GM12873 (cell line): ENCODE results near the gene PMEPA1.

Experiments
- CTCF ChIP-seq: IDR thresholded peaks from 2 replicates; pipeline ENCODE4 v1.5.1; 2012; ENCODE audit warnings: low read depth, mild to moderate bottlenecking, moderate library complexity, low read length, control low read depth; ENCODE audit not compliant: insufficient read depth; ENCODE audit errors: missing control alignments

Gene PMEPA1

GRCh38 chr20:57638173-57638894 lies 71.5 kb downstream of the PMEPA1 start:
- no peak for TF ChIP-seq CTCF

- no peak for TF ChIP-seq CTCF
These were observed 75.8 kb downstream of the PMEPA1 start for GRCh38 chr20:57633945-57634491.

- no peak for TF ChIP-seq CTCF
These were observed 77.5 kb downstream of the PMEPA1 start for GRCh38 chr20:57632286-57632685.

- no peak for TF ChIP-seq CTCF
These were observed 79.8 kb downstream of the PMEPA1 start for GRCh38 chr20:57630061-57630460.

- TF ChIP-seq CTCF: no peak
These were observed 81.5 kb downstream of the PMEPA1 start for GRCh38 chr20:57628047-57628961.

GRCh38 chr20:57627339-57627738 lies 82.5 kb downstream of the PMEPA1 start:
- TF ChIP-seq CTCF: no peak

GRCh38 chr20:57625978-57626377 lies 83.8 kb downstream of the PMEPA1 start:
- TF ChIP-seq CTCF: no peak
